IMR-90 (cell line): Measurements from ENCODE around the gene LEKR1. TPM values are rescaled to one million over a fixed set of nuclear protein-coding genes. Genes with fewer than 3 reads are reported as not detected.

Source experiments
- ATAC-seq: fragments of 200-7000 bp; cut with Tn5 transposase; 2 replicates; pipeline ENCODE4 v1.9.1; 2020; ENCODE audit warnings: low read depth, mild to moderate bottlenecking, moderate library complexity
- BruUV-seq: library from RNA; stranded (reverse); fragments of 400-500 nt; replicated peaks from 2 replicates; lab custom pipeline; 2021; lab: Mats Ljungman, UMichigan
- CTCF ChIA-PET: fragments of 300-600 bp; formaldehyde crosslinking; extraction: SDS; loops from one replicate; lab custom pipeline; 2021; ENCODE audit warnings: antibody characterized with exemption; lab: Yijun Ruan, JAX
- POLR2A ChIA-PET: fragments of 300-600 bp; sonication (Branson Sonifier 250); formaldehyde crosslinking; loops from one replicate; lab custom pipeline; 2022; ENCODE audit warnings: antibody characterized with exemption; ENCODE audit not compliant: unreplicated experiment; lab: Charles Lee
- DNase-seq: peaks from one replicate; pipeline ENCODE4 v3.0.0; 2013
- H2AFZ ChIP-seq: replicated peaks from 2 replicates; pipeline ENCODE3; 2013; ENCODE audit warnings: low read length, mild to moderate bottlenecking; ENCODE audit not compliant: poor library complexity
- H2AK5ac ChIP-seq: 2 replicates; pipeline ENCODE4 v1.6.1; 2013; ENCODE audit warnings: low read depth, low read length, inconsistent platforms
- H2AK9ac ChIP-seq: replicated peaks from 2 replicates; pipeline ENCODE3; 2013; ENCODE audit warnings: mild to moderate bottlenecking, low read depth, low read length, moderate library complexity; ENCODE audit not compliant: poor library complexity
- H2BK120ac ChIP-seq: 2 replicates; pipeline ENCODE4 v1.6.1; 2013; ENCODE audit warnings: low read depth, low read length, inconsistent platforms
- H2BK15ac ChIP-seq: 3 replicates; pipeline ENCODE4 v1.6.1; 2013; ENCODE audit warnings: low read depth, low read length, inconsistent platforms
- H2BK20ac ChIP-seq: 2 replicates; pipeline ENCODE4 v1.6.1; 2013; ENCODE audit warnings: low read depth, mild to moderate bottlenecking, inconsistent platforms, low read length, moderate library complexity
- H2BK5ac ChIP-seq: 2 replicates; pipeline ENCODE4 v1.6.1; 2013; ENCODE audit warnings: mild to moderate bottlenecking, low read depth, low read length, inconsistent platforms; ENCODE audit not compliant: poor library complexity, severe bottlenecking
- H3K14ac ChIP-seq: replicated peaks from 2 replicates; pipeline ENCODE4 v1.6.1; 2013; ENCODE audit warnings: low read depth, low read length, inconsistent platforms
- H3K18ac ChIP-seq: 2 replicates; pipeline ENCODE4 v1.6.1; 2013; ENCODE audit warnings: low read depth, low read length, control low read depth
- H3K23ac ChIP-seq: 2 replicates; pipeline ENCODE4 v1.6.1; 2013; ENCODE audit warnings: low read depth, low read length, inconsistent platforms
- H3K27ac ChIP-seq: 2 replicates; pipeline ENCODE4 v1.5.1; 2013; ENCODE audit warnings: mild to moderate bottlenecking, control low read depth, low read length; ENCODE audit not compliant: insufficient read depth
- H3K27me3 ChIP-seq: 2 replicates; pipeline ENCODE4 v1.6.1; 2013; ENCODE audit warnings: low read length; ENCODE audit not compliant: control insufficient read depth, insufficient read depth
- H3K36me3 ChIP-seq: 2 replicates; pipeline ENCODE4 v1.6.1; 2013; ENCODE audit warnings: low read length, mixed read lengths; ENCODE audit not compliant: control insufficient read depth, insufficient read depth
- H3K4ac ChIP-seq: 2 replicates; pipeline ENCODE4 v1.6.1; 2013; ENCODE audit warnings: low read depth, low read length, inconsistent platforms
- H3K4me1 ChIP-seq: 2 replicates; pipeline ENCODE4 v1.6.1; 2013; ENCODE audit warnings: low read length, mixed read lengths; ENCODE audit not compliant: control insufficient read depth, insufficient read depth
- H3K4me2 ChIP-seq: 2 replicates; pipeline ENCODE4 v1.6.1; 2013; ENCODE audit warnings: low read depth, mild to moderate bottlenecking, control low read depth, low read length, moderate library complexity
- H3K4me3 ChIP-seq: 2 replicates; pipeline ENCODE4 v1.5.1; 2013; ENCODE audit warnings: low read depth, mild to moderate bottlenecking, control low read depth, low read length, moderate library complexity; ENCODE audit not compliant: insufficient read depth
- H3K56ac ChIP-seq: 2 replicates; pipeline ENCODE4 v1.6.1; 2013; ENCODE audit warnings: low read length, inconsistent platforms; ENCODE audit not compliant: insufficient read depth; ENCODE audit errors: extremely low read depth
- H3K79me1 ChIP-seq, 2 experiments: 2 replicates each; pipeline ENCODE4 v1.6.1; 2013; ENCODE audit warnings: low read length in 2 of 2, inconsistent platforms in 1 of 2, low read depth in 1 of 2
- H3K9ac ChIP-seq: 2 replicates; pipeline ENCODE4 v1.6.1; 2013; ENCODE audit warnings: low read depth, low read length, control low read depth
- H3K9me1 ChIP-seq: 2 replicates; pipeline ENCODE4 v1.6.1; 2013; ENCODE audit warnings: low read length, inconsistent platforms; ENCODE audit not compliant: insufficient read depth
- H3K9me3 ChIP-seq: 2 replicates; pipeline ENCODE4 v1.6.1; 2013; ENCODE audit warnings: low read length; ENCODE audit not compliant: control insufficient read depth, insufficient read depth
- H4K20me1 ChIP-seq: 2 replicates; pipeline ENCODE4 v1.6.1; 2013; ENCODE audit warnings: low read length, inconsistent platforms; ENCODE audit not compliant: insufficient read depth
- H4K5ac ChIP-seq: 2 replicates; pipeline ENCODE4 v1.6.1; 2013; ENCODE audit warnings: mild to moderate bottlenecking, low read depth, low read length, control low read depth
- H4K8ac ChIP-seq, 2 experiments: 2 replicates each; pipeline ENCODE4 v1.6.1; 2013; ENCODE audit warnings: low read depth in 2 of 2, low read length in 2 of 2, control low read depth in 1 of 2, inconsistent platforms in 1 of 2
- H4K91ac ChIP-seq: 2 replicates; pipeline ENCODE4 v1.6.1; 2013; ENCODE audit warnings: low read depth, low read length, inconsistent platforms; ENCODE audit not compliant: insufficient read depth
- MXI1 ChIP-seq: IDR thresholded peaks from 2 replicates; pipeline ENCODE4 v1.6.1; 2012; ENCODE audit warnings: low read depth, mild to moderate bottlenecking, low read length, moderate library complexity, borderline replicate concordance
- WGBS, 2 experiments: methylation state at CpG; one replicate each; pipeline versions ENCODE4 v1.1.5 to v1.1.7; 2013; ENCODE audit warnings: missing lambda C conversion rate in 2 of 2; ENCODE audit not compliant: insufficient read length in 1 of 2; ENCODE audit errors: extremely low coverage in 2 of 2; 5-methylcytosine and 5-hydroxymethylcytosine counted together
- dilution Hi-C: fragments of 300-500 bp; cut with HindIII; formaldehyde crosslinking; loops from one replicate; pipeline ENCODE4 v1.14.3; 2018; ENCODE audit warnings: low sequenced_read_pairs; ENCODE audit not compliant: unreplicated experiment
- in situ Hi-C: fragments of 300-500 bp; cut with MboI; formaldehyde crosslinking; loops from 3 replicates; pipeline ENCODE4 v1.14.3; 2019; ENCODE audit warnings: low sequenced_read_pairs, inconsistent platforms, mixed read lengths
- intact Hi-C: fragments of 100-400 bp; cut with micrococcal nuclease; formaldehyde crosslinking; loops from 2 replicates; pipeline ENCODE4 v1.10.0; 2022
- polyA plus RNA-seq, 3 experiments: library from polyadenylated mRNA; depleted of rRNA; stranded (reverse); fragments of >200 nt; gene quantifications; 2 replicates each; pipeline ENCODE4 v1.2.3, GENCODE V29; 2012; ENCODE audit warnings: low replicate concordance in 1 of 3
- total RNA-seq: library from RNA; depleted of rRNA; stranded (reverse); fragments of >200 nt; gene quantifications from 2 replicates; pipeline ENCODE4 v1.2.3, GENCODE V29; 2012

The LEKR1 gene
- total and polyA plus RNA-seq, 2 of the 4 experiments (the other 2 are of a cell fraction): 0.19 to 0.36 TPM

- Histone ChIP-seq H3K9me3 (no peaks in the 10 kb centered on the region), H2BK120ac (no peak overlapping the region; the same call in 1 of the 2 replicates), H3K18ac (no peak overlapping the region), H2BK20ac (no peak overlapping the region), H4K8ac (no peak overlapping the region), H2AFZ (no peak overlapping the region), H2AK5ac (no peak overlapping the region), H3K56ac (no peak overlapping the region), H3K79me1 (no peaks in the 10 kb centered on the region), H4K91ac (no peak overlapping the region), H3K27ac (no peak overlapping the region), H4K20me1 (no peaks in the 10 kb centered on the region), H3K4me1 (peaks cover 8% of the 10 kb centered on the region), H3K4ac (no peak overlapping the region), H3K23ac (no peak overlapping the region), H3K36me3 (no peaks in the 10 kb centered on the region), H3K9me1 (0 out of 2 replicates have a peak, but pooled peaks cover 16% of the 10 kb centered on the region), H3K4me2 (no peak overlapping the region), H2BK5ac (no peak overlapping the region), H3K4me3 (no peak overlapping the region), H3K14ac (no peak overlapping the region), H2BK15ac (no peak overlapping the region), H3K9ac (no peak overlapping the region), H3K27me3 (no peaks in the 10 kb centered on the region), H2AK9ac (no peak overlapping the region), H4K5ac (no peak overlapping the region)
- DNase-seq: no peak
- ATAC-seq: no peak
- CTCF ChIA-PET: no interaction called here
- POLR2A ChIA-PET: no interaction called here
- in situ Hi-C loops: no loop called here
- no TSS peak for BruUV-seq
- intact Hi-C loops: no loop called here
- no peak for TF ChIP-seq MXI1
- WGBS, 2 experiments: 100% methylated on average over 2 of the region's 2 CpGs; no CpG with 5 or more reads in 1 of the 2 experiments
- dilution Hi-C loops: no loop called here
Measured at GRCh38 chr3:157071744-157072525, 245.8 kb downstream of the LEKR1 start.
